ENCODE data around the gene MED7. TPM values are rescaled to one million over a fixed set of nuclear protein-coding genes. Genes with fewer than 3 reads are reported as not detected.

The MED7 gene
- total and polyA plus RNA-seq, 2 of the 4 experiments (the other 2 are of a cell fraction) = 8.6 to 9.0 TPM

DNA sequence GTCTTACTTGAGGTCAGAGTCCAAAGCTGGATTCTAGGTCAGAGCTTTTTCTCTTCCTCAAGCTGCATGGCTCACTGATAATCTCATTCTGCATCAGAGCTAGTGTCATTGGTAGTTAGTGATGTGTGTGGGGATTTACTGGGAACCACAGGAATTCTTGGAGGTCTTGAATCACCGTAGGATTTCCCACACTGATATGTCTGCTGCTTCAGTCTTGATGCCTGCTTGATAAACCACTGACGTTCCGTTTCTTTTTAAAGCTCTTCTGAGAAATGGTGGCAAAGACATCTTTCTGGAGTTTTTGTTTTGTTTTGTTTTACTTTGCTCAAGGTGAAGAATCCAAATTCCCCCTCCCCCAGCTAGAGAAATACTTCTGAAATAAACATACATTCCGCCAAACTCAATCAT is 24.6 kb upstream of the MED7 start:
- ATAC-seq (ENCODE audit: low read depth) (no peak), DNase-seq (peak; percentile 63)
- no peak overlapping the region for H2BK15ac ChIP-seq (ENCODE audit: low read depth, low read length)
- TF ChIP-seq MAFK (IDR thresholded peaks at IDR 0.05; ENCODE audit: low read depth, low read length) = no peak
- TF ChIP-seq, protein P1, sequence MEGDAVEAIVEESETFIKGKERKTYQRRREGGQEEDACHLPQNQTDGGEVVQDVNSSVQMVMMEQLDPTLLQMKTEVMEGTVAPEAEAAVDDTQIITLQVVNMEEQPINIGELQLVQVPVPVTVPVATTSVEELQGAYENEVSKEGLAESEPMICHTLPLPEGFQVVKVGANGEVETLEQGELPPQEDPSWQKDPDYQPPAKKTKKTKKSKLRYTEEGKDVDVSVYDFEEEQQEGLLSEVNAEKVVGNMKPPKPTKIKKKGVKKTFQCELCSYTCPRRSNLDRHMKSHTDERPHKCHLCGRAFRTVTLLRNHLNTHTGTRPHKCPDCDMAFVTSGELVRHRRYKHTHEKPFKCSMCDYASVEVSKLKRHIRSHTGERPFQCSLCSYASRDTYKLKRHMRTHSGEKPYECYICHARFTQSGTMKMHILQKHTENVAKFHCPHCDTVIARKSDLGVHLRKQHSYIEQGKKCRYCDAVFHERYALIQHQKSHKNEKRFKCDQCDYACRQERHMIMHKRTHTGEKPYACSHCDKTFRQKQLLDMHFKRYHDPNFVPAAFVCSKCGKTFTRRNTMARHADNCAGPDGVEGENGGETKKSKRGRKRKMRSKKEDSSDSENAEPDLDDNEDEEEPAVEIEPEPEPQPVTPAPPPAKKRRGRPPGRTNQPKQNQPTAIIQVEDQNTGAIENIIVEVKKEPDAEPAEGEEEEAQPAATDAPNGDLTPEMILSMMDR (conservative IDR thresholded peaks at IDR 0.05; ENCODE audit: low read depth, low read length) = no peak
- no peak for TF ChIP-seq CHD1 (IDR thresholded peaks at IDR 0.05; ENCODE audit: low read depth, low read length)
- no peak for TF ChIP-seq SMC3 (IDR thresholded peaks at IDR 0.05; ENCODE audit: low read depth, low read length)
- TF ChIP-seq RCOR1 (IDR thresholded peaks at IDR 0.05; ENCODE audit: insufficient replicate concordance, low read length) = no peak
- TF ChIP-seq CEBPB (IDR thresholded peaks at IDR 0.05; ENCODE audit: low read depth, low read length) = no peak
- no peak for TF ChIP-seq MXI1 (IDR thresholded peaks at IDR 0.05; ENCODE audit: borderline replicate concordance, low read depth, low read length)
- TF ChIP-seq NFE2L2 (IDR thresholded peaks at IDR 0.05; ENCODE audit: low read depth, low read length) = no peak
- no peak for TF ChIP-seq MAZ (IDR thresholded peaks at IDR 0.05; ENCODE audit: borderline replicate concordance, low read depth, low read length)
- no peak for TF ChIP-seq BHLHE40 (IDR thresholded peaks at IDR 0.05; ENCODE audit: low read depth, low read length)
- no peak for TF ChIP-seq POLR2A (IDR thresholded peaks at IDR 0.05; ENCODE audit: low read depth, low read length)
- TF ChIP-seq FOS (IDR thresholded peaks at IDR 0.05; ENCODE audit: low read depth, low read length) = no peak
- H4K5ac ChIP-seq (ENCODE audit: low read depth, low read length) = no peak overlapping the region
- no peak overlapping the region for H3K9ac ChIP-seq (ENCODE audit: low read depth, low read length)
- ChIA-PET POLR2A (ENCODE audit: unreplicated experiment) (interaction anchor here (0.6 to 0.7 kb wide), 2 partner anchors 29 to 103 kb away, joined by 3 to 4 read pairs; no protein-coding TSS in a partner anchor), CTCF (no interaction called here)
- H2AK9ac ChIP-seq (replicated peaks; ENCODE audit: low read depth, low read length, poor library complexity) = no peak overlapping the region
- no peaks in the 10 kb centered on the region for H3K79me1 ChIP-seq (ENCODE audit: low read depth in 1 of 2, low read length in 2 of 2)
- H3K14ac ChIP-seq (replicated peaks; ENCODE audit: low read depth, low read length) = no peak overlapping the region
- no peak overlapping the region for H3K4me3 ChIP-seq (ENCODE audit: insufficient read depth, low read depth, low read length)
- no peak overlapping the region for H2BK20ac ChIP-seq (ENCODE audit: low read depth, low read length)
- no peak overlapping the region for H3K27ac ChIP-seq (ENCODE audit: insufficient read depth, low read length)
- peaks cover 1% of the 10 kb centered on the region; the same call in 1 of the 2 replicates for H3K27me3 ChIP-seq (ENCODE audit: control insufficient read depth, insufficient read depth, low read length)
- no CpG with 5 or more reads among the region's 4 CpGs for WGBS, 2 experiments (ENCODE audit: extremely low coverage in 2 of 2, insufficient read length in 1 of 2)
- H3K36me3 ChIP-seq (ENCODE audit: control insufficient read depth, insufficient read depth, low read length) = no peaks in the 10 kb centered on the region
- no peak overlapping the region for H4K91ac ChIP-seq (ENCODE audit: insufficient read depth, low read depth, low read length)
- no peaks in the 10 kb centered on the region for H3K9me3 ChIP-seq (ENCODE audit: control insufficient read depth, insufficient read depth, low read length)
- no TSS peak for BruUV-seq (replicated peaks)
- H3K9me1 ChIP-seq (ENCODE audit: insufficient read depth, low read length) = no peaks in the 10 kb centered on the region
- H3K4me1 ChIP-seq (ENCODE audit: control insufficient read depth, insufficient read depth, low read length) = no peaks in the 10 kb centered on the region
- H3K4me2 ChIP-seq (ENCODE audit: low read depth, low read length) = no peak overlapping the region
- dilution Hi-C loops (cut with HindIII; ENCODE audit: low sequenced_read_pairs, unreplicated experiment) (no loop called here), intact Hi-C loops (cut with micrococcal nuclease) (no loop called here), in situ Hi-C loops (cut with MboI; ENCODE audit: low sequenced_read_pairs) (no loop called here)
- H3K56ac ChIP-seq (ENCODE audit: extremely low read depth, insufficient read depth, low read length) = no peak overlapping the region
- no peak overlapping the region for H4K8ac ChIP-seq (ENCODE audit: low read depth in 2 of 2, low read length in 2 of 2)
- no peak overlapping the region for H2AFZ ChIP-seq (replicated peaks; ENCODE audit: low read length, poor library complexity)
- H3K18ac ChIP-seq (ENCODE audit: low read depth, low read length) = no peak overlapping the region
- no peak overlapping the region for H3K23ac ChIP-seq (ENCODE audit: low read depth, low read length)
- H4K20me1 ChIP-seq (ENCODE audit: insufficient read depth, low read length) = no peaks in the 10 kb centered on the region
- no peak overlapping the region for H2BK120ac ChIP-seq (ENCODE audit: low read depth, low read length)
- no peak overlapping the region for H3K4ac ChIP-seq (ENCODE audit: low read depth, low read length)
- H2AK5ac ChIP-seq (ENCODE audit: low read depth, low read length) = no peak overlapping the region
- no peak overlapping the region for H2BK5ac ChIP-seq (ENCODE audit: low read depth, low read length, poor library complexity, severe bottlenecking)

Data from IMR-90 (cell line).